ENCODE data around the gene TFG. TPM values are rescaled to one million over a fixed set of nuclear protein-coding genes. Genes with fewer than 3 reads are reported as not detected.

The TFG gene
- total and polyA plus RNA-seq, 8 donors: 15.8 to 90.9 (median 53.5) TPM

- no peak overlapping the region for H3K27ac ChIP-seq
- intact Hi-C loops (cut with DNase I; ENCODE audit: low total_unique reads): no loop called here
- 61 to 79% (median 69%) methylated on average over 5 of the region's 5 CpGs for WGBS, 5 donors
Measured at GRCh38 chr3:100697723-100698285, 11.5 kb upstream of the TFG start.

GRCh38 chr3:100698736-100699135, 10.6 kb upstream of the TFG start:
- peaks cover 0 to 22% (median 0%) of the 10 kb centered on the region in 3 donors for H3K27me3 ChIP-seq
- TF ChIP-seq POLR2A (IDR thresholded peaks at IDR 0.05) (no peak), CTCF (IDR thresholded peaks at IDR 0.05) (no peak)
- WGBS, 5 donors: 29 to 42% (median 38%) methylated on average over 3 of the region's 3 CpGs

More at GRCh38 chr3:100697723-100698285, 11.5 kb upstream of the TFG start:
- Histone ChIP-seq H3K27me3 (peaks cover 0 to 32% (median 0%) of the 10 kb centered on the region in 3 donors), H3K4me1 (no peaks in the 10 kb centered on the region), H3K4me3 (no peak overlapping the region), H3K36me3 (no peaks in the 10 kb centered on the region), H3K9me3 (no peaks in the 10 kb centered on the region)
- no peak for DNase-seq
- TF ChIP-seq POLR2A (IDR thresholded peaks at IDR 0.05) (no peak), POLR2AphosphoS5 (IDR thresholded peaks at IDR 0.05) (no peak), CTCF (IDR thresholded peaks at IDR 0.05) (no peak), EP300 (IDR thresholded peaks at IDR 0.05) (no peak)

DNA sequence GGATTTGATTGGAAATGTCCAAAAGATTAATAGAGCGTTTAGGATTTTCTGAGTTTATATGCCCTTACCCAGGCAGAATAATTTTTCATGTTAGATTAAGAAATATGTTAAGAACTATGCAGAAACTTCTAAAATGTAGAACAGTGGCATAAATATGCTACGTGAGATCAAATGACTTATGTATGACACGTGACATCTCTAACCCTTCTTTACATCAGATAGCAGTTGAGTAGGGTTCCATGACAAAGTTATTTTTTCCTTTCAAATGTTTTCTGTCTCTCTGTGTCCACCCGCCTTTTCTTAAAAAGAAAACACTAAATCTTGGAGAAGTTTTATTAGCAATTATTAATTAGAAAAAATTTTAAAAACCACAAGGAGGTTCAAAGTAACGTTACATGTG, 8.6 kb upstream of the TFG start:
- TF ChIP-seq POLR2A (IDR thresholded peaks at IDR 0.05): no peak
- no peak for TF ChIP-seq POLR2AphosphoS5 (IDR thresholded peaks at IDR 0.05)
- TF ChIP-seq CTCF (IDR thresholded peaks at IDR 0.05): no peak
- no peak for TF ChIP-seq EP300 (IDR thresholded peaks at IDR 0.05)
- intact Hi-C loops (cut with DNase I; ENCODE audit: low total_unique reads): no loop called here
- H3K9me3 ChIP-seq: no peaks in the 10 kb centered on the region
- no peaks in the 10 kb centered on the region for H3K36me3 ChIP-seq
- no peak overlapping the region for H3K4me3 ChIP-seq
- DNase-seq: no peak
- WGBS, 5 donors: 86 to 92% (median 87%) methylated on average over 5 of the region's 5 CpGs
- H3K4me1 ChIP-seq: no peaks in the 10 kb centered on the region
- no peak overlapping the region for H3K27ac ChIP-seq
- peaks cover 0 to 19% (median 0%) of the 10 kb centered on the region in 3 donors for H3K27me3 ChIP-seq

More at GRCh38 chr3:100698736-100699135, 10.6 kb upstream of the TFG start:
- Histone ChIP-seq H3K9me3 (no peaks in the 10 kb centered on the region), H3K4me1 (no peaks in the 10 kb centered on the region), H3K27ac (no peak overlapping the region), H3K36me3 (no peaks in the 10 kb centered on the region), H3K4me3 (no peak overlapping the region)
- intact Hi-C loops (cut with DNase I; ENCODE audit: low total_unique reads): no loop called here
- no peak for DNase-seq

GRCh38 chr3:100702082-100702979, 7.0 kb upstream of the TFG start:
- DNase-seq: no peak
- Histone ChIP-seq H3K4me1 (no peaks in the 10 kb centered on the region), H3K36me3 (no peaks in the 10 kb centered on the region), H3K4me3 (no peak overlapping the region), H3K9me3 (no peaks in the 10 kb centered on the region), H3K27me3 (peaks cover 0 to 24% (median 0%) of the 10 kb centered on the region in 3 donors), H3K27ac (no peak overlapping the region)
- no peak for TF ChIP-seq POLR2AphosphoS5 (IDR thresholded peaks at IDR 0.05)
- TF ChIP-seq POLR2A (IDR thresholded peaks at IDR 0.05): no peak
- no peak for TF ChIP-seq EP300 (IDR thresholded peaks at IDR 0.05)
- TF ChIP-seq CTCF (IDR thresholded peaks at IDR 0.05): no peak
- 72 to 79% (median 76%) methylated on average over 4 of the region's 4 CpGs for WGBS, 5 donors
- intact Hi-C loops (cut with DNase I; ENCODE audit: low total_unique reads): no loop called here

All from stomach (tissue), 9 donors.